ENCODE results near the gene F10.

F10 gene

GRCh38 chr13:113095146-113096051, 27.2 kb upstream of the F10 start:
- no peak for ATAC-seq
- no peak for TF ChIP-seq ISL1 (CRISPR knock-in tag; IDR thresholded peaks at IDR 0.05)
- no peak for TF ChIP-seq ZNF8 (CRISPR knock-in tag; IDR thresholded peaks at IDR 0.05)
- no peak for TF ChIP-seq ZFP30 (CRISPR knock-in tag; IDR thresholded peaks at IDR 0.05)
- TF ChIP-seq SNAI2 (CRISPR knock-in tag; IDR thresholded peaks at IDR 0.05): no peak
- no peak for TF ChIP-seq POU6F1 (CRISPR knock-in tag; IDR thresholded peaks at IDR 0.05; ENCODE audit: borderline replicate concordance, low read depth)
- TF ChIP-seq ARNTL (CRISPR knock-in tag; IDR thresholded peaks at IDR 0.05; ENCODE audit: borderline replicate concordance, low read depth): no peak
- TF ChIP-seq TOX (CRISPR knock-in tag; IDR thresholded peaks at IDR 0.05; ENCODE audit: borderline replicate concordance): no peak
- TF ChIP-seq ZNF70 (CRISPR knock-in tag; IDR thresholded peaks at IDR 0.05): no peak
- no peak for TF ChIP-seq ZC3H10 (CRISPR knock-in tag; IDR thresholded peaks at IDR 0.05)
- no peak for TF ChIP-seq TSHZ2 (CRISPR knock-in tag; IDR thresholded peaks at IDR 0.05)
- no peak for TF ChIP-seq GLIS3 (CRISPR knock-in tag; IDR thresholded peaks at IDR 0.05)
- TF ChIP-seq CSDC2 (CRISPR knock-in tag; IDR thresholded peaks at IDR 0.05): no peak
- TF ChIP-seq PPARA (CRISPR knock-in tag; IDR thresholded peaks at IDR 0.05; ENCODE audit: borderline replicate concordance): no peak
- TF ChIP-seq CREB5 (CRISPR knock-in tag; IDR thresholded peaks at IDR 0.05; ENCODE audit: low read depth): no peak
- no peak for TF ChIP-seq RARB (CRISPR knock-in tag; IDR thresholded peaks at IDR 0.05)
- TF ChIP-seq ZNF565 (CRISPR knock-in tag; conservative IDR thresholded peaks at IDR 0.05; ENCODE audit: low read depth): no peak
- TF ChIP-seq BACH2 (CRISPR knock-in tag; IDR thresholded peaks at IDR 0.05; ENCODE audit: borderline replicate concordance): no peak

- TF ChIP-seq SNAI2 (CRISPR knock-in tag; IDR thresholded peaks at IDR 0.05): no peak
- no peak for TF ChIP-seq GLIS3 (CRISPR knock-in tag; IDR thresholded peaks at IDR 0.05)
- ATAC-seq: no peak
Observed at GRCh38 chr13:113096052-113096744, 26.4 kb upstream of the F10 start.

GRCh38 chr13:113096745-113097305, 25.8 kb upstream of the F10 start:
- TF ChIP-seq ARNTL (CRISPR knock-in tag; IDR thresholded peaks at IDR 0.05; ENCODE audit: borderline replicate concordance, low read depth): no peak
- TF ChIP-seq GLIS3 (CRISPR knock-in tag; IDR thresholded peaks at IDR 0.05): no peak
- no peak for TF ChIP-seq ISL1 (CRISPR knock-in tag; IDR thresholded peaks at IDR 0.05)
- no peak for TF ChIP-seq SNAI2 (CRISPR knock-in tag; IDR thresholded peaks at IDR 0.05)
- no peak for TF ChIP-seq ZFP3 (CRISPR knock-in tag; IDR thresholded peaks at IDR 0.05)
- no peak for TF ChIP-seq ZFP30 (CRISPR knock-in tag; IDR thresholded peaks at IDR 0.05)
- no peak for TF ChIP-seq PPARA (CRISPR knock-in tag; IDR thresholded peaks at IDR 0.05; ENCODE audit: borderline replicate concordance)
- TF ChIP-seq PATZ1 (CRISPR knock-in tag; IDR thresholded peaks at IDR 0.05; ENCODE audit: borderline replicate concordance): no peak
- no peak for TF ChIP-seq ZNF565 (CRISPR knock-in tag; conservative IDR thresholded peaks at IDR 0.05; ENCODE audit: low read depth)
- no peak for TF ChIP-seq TCF4 (CRISPR knock-in tag; IDR thresholded peaks at IDR 0.05; ENCODE audit: borderline replicate concordance)
- no peak for TF ChIP-seq BACH2 (CRISPR knock-in tag; IDR thresholded peaks at IDR 0.05; ENCODE audit: borderline replicate concordance)
- no peak for TF ChIP-seq ZC3H10 (CRISPR knock-in tag; IDR thresholded peaks at IDR 0.05)
- TF ChIP-seq TOX (CRISPR knock-in tag; IDR thresholded peaks at IDR 0.05; ENCODE audit: borderline replicate concordance): no peak
- TF ChIP-seq ZNF70 (CRISPR knock-in tag; IDR thresholded peaks at IDR 0.05): no peak
- TF ChIP-seq CSRNP3 (CRISPR knock-in tag; IDR thresholded peaks at IDR 0.05): no peak
- TF ChIP-seq ZNF8 (CRISPR knock-in tag; IDR thresholded peaks at IDR 0.05): no peak
- no peak for TF ChIP-seq OSR1 (CRISPR knock-in tag; IDR thresholded peaks at IDR 0.05)
- no peak for TF ChIP-seq POU6F1 (CRISPR knock-in tag; IDR thresholded peaks at IDR 0.05; ENCODE audit: borderline replicate concordance, low read depth)
- no peak for ATAC-seq

All from SK-N-SH treated with all-trans-retinoic acid at 6 μM for 48 hours (cell line).